Kidney epithelial cell (primary cell): ENCODE measurements around the gene NELFA. TPM values are rescaled to one million over a fixed set of nuclear protein-coding genes. Genes with fewer than 3 reads are reported as not detected.

Experiments
- DNase-seq: peaks from one replicate; pipeline ENCODE4 v3.0.0-alpha.2; 2010; ENCODE audit warnings: low read depth
- H3K27me3 ChIP-seq: 2 replicates; pipeline ENCODE4 v1.6.0; 2011; ENCODE audit warnings: low read length; ENCODE audit not compliant: control insufficient read depth, insufficient read depth
- H3K36me3 ChIP-seq: 2 replicates; pipeline ENCODE4 v1.5.1; 2011; ENCODE audit warnings: low read length; ENCODE audit not compliant: control insufficient read depth, insufficient read depth
- H3K4me3 ChIP-seq: 2 replicates; pipeline ENCODE4 v1.5.1; 2011; ENCODE audit warnings: low read depth, mild to moderate bottlenecking, control low read depth, low read length
- total RNA-seq: library from RNA; depleted of rRNA; stranded (reverse); fragments of >200 nt; gene quantifications from 2 replicates; pipeline ENCODE4 v1.2.3, GENCODE V29; 2015
- TF ChIP-seq, protein P1 (sequence below): IDR thresholded peaks from 2 replicates; pipeline ENCODE4 v1.5.1; 2011; ENCODE audit warnings: mild to moderate bottlenecking, moderate library complexity, low read length, control low read depth, inconsistent platforms; ENCODE audit not compliant: insufficient read depth, poor library complexity, severe bottlenecking

NELFA gene
- total RNA-seq, 1 donor from 2014 or later = 31.9 TPM

DNA sequence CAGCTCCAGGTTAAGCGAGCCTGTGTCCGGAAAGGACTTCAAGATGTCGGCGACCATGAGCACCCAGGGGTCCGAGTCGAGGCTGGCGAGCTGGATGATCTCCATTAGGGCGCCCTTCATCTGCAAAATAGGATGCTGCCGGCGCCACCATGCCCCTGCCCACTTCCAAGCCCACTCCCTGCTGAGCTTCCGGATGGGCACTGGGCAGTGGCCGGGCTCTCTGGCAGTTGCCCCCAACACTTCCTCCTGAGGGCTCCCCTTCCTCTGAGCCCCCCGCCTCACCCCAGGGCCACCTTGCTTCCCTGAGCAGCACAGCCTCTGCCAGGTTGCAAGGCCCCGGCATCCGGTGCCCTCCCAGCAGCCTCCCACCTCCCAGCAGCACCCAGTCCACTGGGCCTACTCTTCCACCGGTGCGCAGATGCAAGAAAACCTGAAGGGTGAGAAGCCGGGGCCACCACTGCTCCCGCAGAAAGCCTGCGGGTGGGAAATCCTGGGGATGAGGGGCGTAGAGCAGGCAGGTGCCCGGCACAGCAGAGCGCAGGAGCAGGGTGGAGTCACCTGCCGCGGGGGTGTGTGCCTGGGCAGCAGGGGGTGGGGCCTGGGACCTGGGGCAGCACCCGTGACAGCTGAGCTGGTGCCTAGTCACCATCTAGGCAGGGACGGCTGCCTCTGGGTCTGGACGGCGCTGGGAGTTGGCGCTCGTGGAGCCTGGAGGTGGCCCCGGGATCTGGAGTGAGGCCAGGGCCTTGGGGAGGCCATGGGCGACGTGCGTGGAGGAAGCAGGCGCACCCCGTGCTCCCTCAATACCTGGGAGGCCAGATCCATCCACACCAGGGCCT lies 17.0 kb downstream of the NELFA start:
- Histone ChIP-seq H3K27me3 (no peaks in the 10 kb centered on the region), H3K4me3 (no peak overlapping the region), H3K36me3 (no peaks in the 10 kb centered on the region)
- DNase-seq = no peak
- TF ChIP-seq, protein P1, sequence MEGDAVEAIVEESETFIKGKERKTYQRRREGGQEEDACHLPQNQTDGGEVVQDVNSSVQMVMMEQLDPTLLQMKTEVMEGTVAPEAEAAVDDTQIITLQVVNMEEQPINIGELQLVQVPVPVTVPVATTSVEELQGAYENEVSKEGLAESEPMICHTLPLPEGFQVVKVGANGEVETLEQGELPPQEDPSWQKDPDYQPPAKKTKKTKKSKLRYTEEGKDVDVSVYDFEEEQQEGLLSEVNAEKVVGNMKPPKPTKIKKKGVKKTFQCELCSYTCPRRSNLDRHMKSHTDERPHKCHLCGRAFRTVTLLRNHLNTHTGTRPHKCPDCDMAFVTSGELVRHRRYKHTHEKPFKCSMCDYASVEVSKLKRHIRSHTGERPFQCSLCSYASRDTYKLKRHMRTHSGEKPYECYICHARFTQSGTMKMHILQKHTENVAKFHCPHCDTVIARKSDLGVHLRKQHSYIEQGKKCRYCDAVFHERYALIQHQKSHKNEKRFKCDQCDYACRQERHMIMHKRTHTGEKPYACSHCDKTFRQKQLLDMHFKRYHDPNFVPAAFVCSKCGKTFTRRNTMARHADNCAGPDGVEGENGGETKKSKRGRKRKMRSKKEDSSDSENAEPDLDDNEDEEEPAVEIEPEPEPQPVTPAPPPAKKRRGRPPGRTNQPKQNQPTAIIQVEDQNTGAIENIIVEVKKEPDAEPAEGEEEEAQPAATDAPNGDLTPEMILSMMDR = no peak

DNA sequence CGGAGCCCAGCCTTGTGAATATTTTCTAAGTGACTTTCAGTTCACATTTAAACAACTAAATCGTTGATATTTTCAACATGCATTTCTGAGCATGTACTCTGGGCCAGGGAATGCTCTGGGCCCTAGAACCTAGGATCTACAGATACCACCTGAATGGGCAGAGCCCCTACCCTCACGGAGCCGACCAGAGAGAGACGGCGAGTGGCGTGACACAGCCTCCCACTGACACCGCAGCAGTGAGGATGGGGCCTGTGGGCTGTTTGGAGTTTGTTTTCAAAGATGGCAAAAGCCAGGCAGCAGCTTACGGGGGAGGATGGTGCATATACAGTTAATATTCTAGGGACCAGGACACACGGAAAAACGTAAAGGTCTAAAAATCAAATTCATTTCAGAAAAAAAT lies 17.7 kb downstream of the NELFA start:
- Histone ChIP-seq H3K36me3 (no peaks in the 10 kb centered on the region), H3K4me3 (no peak overlapping the region), H3K27me3 (no peaks in the 10 kb centered on the region)

DNA sequence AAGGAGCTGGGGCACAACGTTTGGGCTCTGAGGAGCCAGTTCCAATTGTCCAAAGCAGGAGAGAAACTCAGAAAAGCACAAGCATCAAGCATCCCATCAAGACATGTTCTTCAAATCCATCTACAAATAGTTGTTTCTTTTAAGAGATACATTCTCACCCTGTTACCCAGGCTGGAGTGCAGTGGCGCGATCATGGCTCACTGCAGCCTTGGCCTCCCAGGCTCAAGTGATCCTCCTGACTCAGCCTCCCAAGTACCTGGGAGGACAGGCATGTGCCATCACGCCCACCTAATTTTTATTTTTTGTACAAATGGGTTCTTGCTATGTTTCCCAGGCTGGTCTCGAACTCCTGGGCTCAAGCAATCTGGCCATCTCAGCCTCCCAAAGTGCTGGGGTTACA lies 18.1 kb downstream of the NELFA start:
- no peak overlapping the region for H3K4me3 ChIP-seq
- H3K36me3 ChIP-seq = no peaks in the 10 kb centered on the region
- no peaks in the 10 kb centered on the region for H3K27me3 ChIP-seq
- no peak for DNase-seq
- TF ChIP-seq, protein P1 = no peak

More for the DNA sequence above, 17.7 kb downstream of the NELFA start:
- no peak for DNase-seq
- TF ChIP-seq, protein P1 = no peak

DNA sequence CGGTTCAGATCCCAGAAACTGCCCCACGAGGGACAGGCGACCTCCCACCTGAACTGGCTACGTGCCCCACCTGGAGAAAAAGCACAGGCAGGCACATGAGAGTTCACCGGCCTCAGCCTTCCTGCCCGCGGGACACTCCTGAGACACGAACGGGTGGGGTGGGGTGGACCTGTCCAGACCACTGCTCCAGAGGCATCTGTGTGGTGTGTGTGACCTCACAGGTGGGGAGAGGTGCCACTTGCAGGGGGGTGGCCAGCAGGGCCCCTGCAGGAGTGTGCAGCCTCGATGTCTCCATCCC lies 18.5 kb downstream of the NELFA start:
- Histone ChIP-seq H3K36me3 (no peaks in the 10 kb centered on the region), H3K27me3 (no peaks in the 10 kb centered on the region), H3K4me3 (no peak overlapping the region)
- no peak for DNase-seq
- TF ChIP-seq, protein P1 = no peak

DNA sequence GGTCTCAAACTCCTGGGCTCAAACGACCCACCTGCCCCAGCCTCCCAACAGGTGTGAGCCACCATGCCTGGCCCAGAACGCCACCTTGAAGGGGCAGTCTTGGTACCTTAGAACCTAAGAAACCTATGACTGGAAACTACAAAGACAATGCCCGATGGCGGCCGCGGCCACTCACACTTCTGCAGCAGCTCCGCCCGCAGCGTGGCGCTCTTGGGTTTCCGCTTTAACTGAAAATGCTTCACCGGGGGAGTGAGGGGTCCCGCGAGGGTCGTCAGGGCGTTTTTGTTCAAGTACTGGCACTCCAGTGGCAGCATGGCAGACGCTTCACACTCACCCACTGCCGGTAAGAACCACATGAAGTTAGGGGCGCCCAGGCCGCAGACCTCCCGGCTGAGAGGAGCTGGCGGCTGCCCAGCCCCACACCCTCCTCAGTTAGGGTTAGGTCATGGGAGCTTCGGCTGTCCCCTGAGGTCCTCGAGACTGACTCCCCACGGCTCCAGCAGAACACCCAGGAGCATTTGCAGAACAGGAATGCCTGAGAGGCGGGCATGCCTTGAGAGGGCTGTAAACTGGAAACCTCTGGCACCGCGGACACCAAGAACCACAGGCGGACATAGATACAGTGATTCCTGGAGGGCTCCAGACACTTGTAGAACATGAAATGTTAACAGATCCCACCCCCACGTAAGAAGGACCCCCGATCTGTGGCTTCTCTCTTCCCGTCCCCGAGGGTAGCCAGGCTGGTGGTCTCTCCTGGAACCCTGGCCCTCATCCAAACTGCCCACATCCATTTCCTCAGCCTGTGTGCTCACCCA lies 19.0 kb downstream of the NELFA start:
- TF ChIP-seq, protein P1 = no peak
- no peak overlapping the region for H3K4me3 ChIP-seq
- H3K27me3 ChIP-seq = no peaks in the 10 kb centered on the region
- no peaks in the 10 kb centered on the region for H3K36me3 ChIP-seq
- DNase-seq = no peak
